Measurements from ENCODE around the gene WDR90. TPM values are rescaled to one million over a fixed set of nuclear protein-coding genes. Genes with fewer than 3 reads are reported as not detected.

The WDR90 gene
- total and polyA plus RNA-seq, 2 of the 13 experiments (the other 11 are each of a cell fraction or from before 2014, with no cell fraction given): 14.9 to 28.9 TPM

DNA sequence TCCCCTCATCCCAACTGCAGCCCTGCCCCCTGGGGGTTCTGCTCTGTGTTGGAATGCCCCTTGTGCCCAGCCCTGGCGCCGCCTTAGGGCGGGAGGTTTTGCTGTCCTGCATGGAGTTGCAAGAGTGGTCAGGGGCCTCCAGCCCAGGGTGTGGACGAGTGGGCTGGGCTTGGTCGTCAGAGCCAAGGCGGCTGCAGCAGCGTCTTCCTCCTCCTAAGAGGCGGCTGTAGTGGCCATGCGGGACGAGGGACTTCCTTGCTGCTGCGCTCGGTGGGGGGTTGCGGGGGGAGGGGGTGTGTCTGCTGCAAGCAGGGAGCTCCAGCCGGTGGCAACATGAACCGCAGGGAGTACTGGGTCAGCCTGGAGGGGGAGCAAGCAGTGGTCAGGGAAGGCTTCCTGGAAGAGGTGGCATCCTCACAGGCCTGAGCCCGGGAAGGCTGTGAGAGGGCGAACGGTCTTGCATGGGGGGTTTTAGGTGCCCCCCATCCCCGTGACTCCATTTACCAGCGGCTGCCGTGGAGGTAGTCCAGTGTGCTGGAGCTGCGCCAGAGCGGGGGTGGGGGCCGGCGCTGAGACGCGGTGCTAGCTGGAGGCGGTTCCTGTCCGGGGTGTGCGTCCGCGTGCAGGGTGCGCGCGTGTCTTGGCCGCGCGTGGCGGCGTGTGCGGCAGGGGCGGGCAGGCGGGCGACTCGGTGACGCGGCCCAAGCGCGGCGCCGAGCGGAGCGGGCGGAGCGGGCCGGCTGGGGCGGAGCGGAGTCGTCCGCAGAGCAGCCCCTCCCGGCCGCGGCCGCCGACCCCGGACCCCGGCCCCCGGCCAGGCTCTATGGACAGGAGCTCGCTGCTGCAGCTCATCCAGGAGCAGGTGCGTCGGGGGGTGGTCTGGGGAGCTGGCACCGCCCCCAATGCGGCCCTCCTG is 26.1 kb downstream of the WDR90 start, which contains the start of gene RHBDL1 (continued):
- TF ChIP-seq, protein P1, sequence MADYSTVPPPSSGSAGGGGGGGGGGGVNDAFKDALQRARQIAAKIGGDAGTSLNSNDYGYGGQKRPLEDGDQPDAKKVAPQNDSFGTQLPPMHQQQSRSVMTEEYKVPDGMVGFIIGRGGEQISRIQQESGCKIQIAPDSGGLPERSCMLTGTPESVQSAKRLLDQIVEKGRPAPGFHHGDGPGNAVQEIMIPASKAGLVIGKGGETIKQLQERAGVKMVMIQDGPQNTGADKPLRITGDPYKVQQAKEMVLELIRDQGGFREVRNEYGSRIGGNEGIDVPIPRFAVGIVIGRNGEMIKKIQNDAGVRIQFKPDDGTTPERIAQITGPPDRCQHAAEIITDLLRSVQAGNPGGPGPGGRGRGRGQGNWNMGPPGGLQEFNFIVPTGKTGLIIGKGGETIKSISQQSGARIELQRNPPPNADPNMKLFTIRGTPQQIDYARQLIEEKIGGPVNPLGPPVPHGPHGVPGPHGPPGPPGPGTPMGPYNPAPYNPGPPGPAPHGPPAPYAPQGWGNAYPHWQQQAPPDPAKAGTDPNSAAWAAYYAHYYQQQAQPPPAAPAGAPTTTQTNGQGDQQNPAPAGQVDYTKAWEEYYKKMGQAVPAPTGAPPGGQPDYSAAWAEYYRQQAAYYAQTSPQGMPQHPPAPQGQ (CRISPR knock-in tag; IDR thresholded peaks at IDR 0.05; ENCODE audit: borderline replicate concordance): no peak
- TF ChIP-seq ZBTB7B (CRISPR knock-in tag; IDR thresholded peaks at IDR 0.05): no peak; the same call in 1 of the 2 replicates
- no peak for TF ChIP-seq KLF11 (CRISPR knock-in tag; IDR thresholded peaks at IDR 0.05)
- TF ChIP-seq, protein P2, sequence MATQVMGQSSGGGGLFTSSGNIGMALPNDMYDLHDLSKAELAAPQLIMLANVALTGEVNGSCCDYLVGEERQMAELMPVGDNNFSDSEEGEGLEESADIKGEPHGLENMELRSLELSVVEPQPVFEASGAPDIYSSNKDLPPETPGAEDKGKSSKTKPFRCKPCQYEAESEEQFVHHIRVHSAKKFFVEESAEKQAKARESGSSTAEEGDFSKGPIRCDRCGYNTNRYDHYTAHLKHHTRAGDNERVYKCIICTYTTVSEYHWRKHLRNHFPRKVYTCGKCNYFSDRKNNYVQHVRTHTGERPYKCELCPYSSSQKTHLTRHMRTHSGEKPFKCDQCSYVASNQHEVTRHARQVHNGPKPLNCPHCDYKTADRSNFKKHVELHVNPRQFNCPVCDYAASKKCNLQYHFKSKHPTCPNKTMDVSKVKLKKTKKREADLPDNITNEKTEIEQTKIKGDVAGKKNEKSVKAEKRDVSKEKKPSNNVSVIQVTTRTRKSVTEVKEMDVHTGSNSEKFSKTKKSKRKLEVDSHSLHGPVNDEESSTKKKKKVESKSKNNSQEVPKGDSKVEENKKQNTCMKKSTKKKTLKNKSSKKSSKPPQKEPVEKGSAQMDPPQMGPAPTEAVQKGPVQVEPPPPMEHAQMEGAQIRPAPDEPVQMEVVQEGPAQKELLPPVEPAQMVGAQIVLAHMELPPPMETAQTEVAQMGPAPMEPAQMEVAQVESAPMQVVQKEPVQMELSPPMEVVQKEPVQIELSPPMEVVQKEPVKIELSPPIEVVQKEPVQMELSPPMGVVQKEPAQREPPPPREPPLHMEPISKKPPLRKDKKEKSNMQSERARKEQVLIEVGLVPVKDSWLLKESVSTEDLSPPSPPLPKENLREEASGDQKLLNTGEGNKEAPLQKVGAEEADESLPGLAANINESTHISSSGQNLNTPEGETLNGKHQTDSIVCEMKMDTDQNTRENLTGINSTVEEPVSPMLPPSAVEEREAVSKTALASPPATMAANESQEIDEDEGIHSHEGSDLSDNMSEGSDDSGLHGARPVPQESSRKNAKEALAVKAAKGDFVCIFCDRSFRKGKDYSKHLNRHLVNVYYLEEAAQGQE (IDR thresholded peaks at IDR 0.05; ENCODE audit: borderline replicate concordance in 1 of 2, low read depth in 1 of 2, low read length in 2 of 2): no peak
- TF ChIP-seq, protein P3, sequence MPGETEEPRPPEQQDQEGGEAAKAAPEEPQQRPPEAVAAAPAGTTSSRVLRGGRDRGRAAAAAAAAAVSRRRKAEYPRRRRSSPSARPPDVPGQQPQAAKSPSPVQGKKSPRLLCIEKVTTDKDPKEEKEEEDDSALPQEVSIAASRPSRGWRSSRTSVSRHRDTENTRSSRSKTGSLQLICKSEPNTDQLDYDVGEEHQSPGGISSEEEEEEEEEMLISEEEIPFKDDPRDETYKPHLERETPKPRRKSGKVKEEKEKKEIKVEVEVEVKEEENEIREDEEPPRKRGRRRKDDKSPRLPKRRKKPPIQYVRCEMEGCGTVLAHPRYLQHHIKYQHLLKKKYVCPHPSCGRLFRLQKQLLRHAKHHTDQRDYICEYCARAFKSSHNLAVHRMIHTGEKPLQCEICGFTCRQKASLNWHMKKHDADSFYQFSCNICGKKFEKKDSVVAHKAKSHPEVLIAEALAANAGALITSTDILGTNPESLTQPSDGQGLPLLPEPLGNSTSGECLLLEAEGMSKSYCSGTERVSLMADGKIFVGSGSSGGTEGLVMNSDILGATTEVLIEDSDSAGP (CRISPR knock-in tag; IDR thresholded peaks at IDR 0.05; ENCODE audit: borderline replicate concordance): peak; percentile 7; the same call in 1 of the 2 replicates
- TF ChIP-seq HNRNPL (IDR thresholded peaks at IDR 0.05; ENCODE audit: low read depth, low read length): 0 out of 2 replicates have a peak, but pooled peaks have one; percentile 60
- TF ChIP-seq, protein P4, sequence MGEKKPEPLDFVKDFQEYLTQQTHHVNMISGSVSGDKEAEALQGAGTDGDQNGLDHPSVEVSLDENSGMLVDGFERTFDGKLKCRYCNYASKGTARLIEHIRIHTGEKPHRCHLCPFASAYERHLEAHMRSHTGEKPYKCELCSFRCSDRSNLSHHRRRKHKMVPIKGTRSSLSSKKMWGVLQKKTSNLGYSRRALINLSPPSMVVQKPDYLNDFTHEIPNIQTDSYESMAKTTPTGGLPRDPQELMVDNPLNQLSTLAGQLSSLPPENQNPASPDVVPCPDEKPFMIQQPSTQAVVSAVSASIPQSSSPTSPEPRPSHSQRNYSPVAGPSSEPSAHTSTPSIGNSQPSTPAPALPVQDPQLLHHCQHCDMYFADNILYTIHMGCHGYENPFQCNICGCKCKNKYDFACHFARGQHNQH (CRISPR knock-in tag; IDR thresholded peaks at IDR 0.05): no peak
- TF ChIP-seq ZNF230 (CRISPR knock-in tag; IDR thresholded peaks at IDR 0.05): no peak
- peak; percentile 94; the same call in 1 of the 2 replicates for TF ChIP-seq KDM2A (CRISPR knock-in tag; IDR thresholded peaks at IDR 0.05; ENCODE audit: borderline replicate concordance, low read depth)
- TF ChIP-seq NPAS2 (CRISPR knock-in tag; IDR thresholded peaks at IDR 0.05; ENCODE audit: borderline replicate concordance): no peak
- TF ChIP-seq ZNF549 (CRISPR knock-in tag; IDR thresholded peaks at IDR 0.05): no peak
- no peak for TF ChIP-seq ZNF350 (CRISPR knock-in tag; IDR thresholded peaks at IDR 0.05; ENCODE audit: borderline replicate concordance, low read depth)
- TF ChIP-seq, protein P5, sequence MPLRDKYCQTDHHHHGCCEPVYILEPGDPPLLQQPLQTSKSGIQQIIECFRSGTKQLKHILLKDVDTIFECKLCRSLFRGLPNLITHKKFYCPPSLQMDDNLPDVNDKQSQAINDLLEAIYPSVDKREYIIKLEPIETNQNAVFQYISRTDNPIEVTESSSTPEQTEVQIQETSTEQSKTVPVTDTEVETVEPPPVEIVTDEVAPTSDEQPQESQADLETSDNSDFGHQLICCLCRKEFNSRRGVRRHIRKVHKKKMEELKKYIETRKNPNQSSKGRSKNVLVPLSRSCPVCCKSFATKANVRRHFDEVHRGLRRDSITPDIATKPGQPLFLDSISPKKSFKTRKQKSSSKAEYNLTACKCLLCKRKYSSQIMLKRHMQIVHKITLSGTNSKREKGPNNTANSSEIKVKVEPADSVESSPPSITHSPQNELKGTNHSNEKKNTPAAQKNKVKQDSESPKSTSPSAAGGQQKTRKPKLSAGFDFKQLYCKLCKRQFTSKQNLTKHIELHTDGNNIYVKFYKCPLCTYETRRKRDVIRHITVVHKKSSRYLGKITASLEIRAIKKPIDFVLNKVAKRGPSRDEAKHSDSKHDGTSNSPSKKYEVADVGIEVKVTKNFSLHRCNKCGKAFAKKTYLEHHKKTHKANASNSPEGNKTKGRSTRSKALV (CRISPR knock-in tag; IDR thresholded peaks at IDR 0.05): no peak
- TF ChIP-seq XBP1 (CRISPR knock-in tag; IDR thresholded peaks at IDR 0.05): no peak
- TF ChIP-seq, protein P6, sequence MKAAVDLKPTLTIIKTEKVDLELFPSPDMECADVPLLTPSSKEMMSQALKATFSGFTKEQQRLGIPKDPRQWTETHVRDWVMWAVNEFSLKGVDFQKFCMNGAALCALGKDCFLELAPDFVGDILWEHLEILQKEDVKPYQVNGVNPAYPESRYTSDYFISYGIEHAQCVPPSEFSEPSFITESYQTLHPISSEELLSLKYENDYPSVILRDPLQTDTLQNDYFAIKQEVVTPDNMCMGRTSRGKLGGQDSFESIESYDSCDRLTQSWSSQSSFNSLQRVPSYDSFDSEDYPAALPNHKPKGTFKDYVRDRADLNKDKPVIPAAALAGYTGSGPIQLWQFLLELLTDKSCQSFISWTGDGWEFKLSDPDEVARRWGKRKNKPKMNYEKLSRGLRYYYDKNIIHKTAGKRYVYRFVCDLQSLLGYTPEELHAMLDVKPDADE (CRISPR knock-in tag; IDR thresholded peaks at IDR 0.05): no peak
